Liver (tissue), 9 donors: ENCODE data around the gene LINC01488. TPM values are rescaled to one million over a fixed set of nuclear protein-coding genes. Genes with fewer than 3 reads are reported as not detected.

Experiments
- DNase-seq: peaks from one replicate; pipeline ENCODE4 v3.0.0-alpha.2; 2017; ENCODE audit warnings: low spot score
- H3K27ac ChIP-seq, 2 donors: one replicate each; pipeline ENCODE4 v1.7.0; 2013; ENCODE audit warnings: inconsistent platforms in 2 of 2, low read length in 2 of 2, control low read depth in 1 of 2, low read depth in 1 of 2, mild to moderate bottlenecking in 1 of 2
- H3K27me3 ChIP-seq, 4 donors: one replicate each; pipeline versions ENCODE4 v1.6.1 to v1.7.0; 2013; ENCODE audit warnings: low read length in 3 of 4, inconsistent platforms in 1 of 4, mild to moderate bottlenecking in 1 of 4, moderate library complexity in 1 of 4; ENCODE audit not compliant: control insufficient read depth in 4 of 4, insufficient read depth in 4 of 4
- H3K36me3 ChIP-seq, 4 donors: one replicate each; pipeline versions ENCODE4 v1.6.1 to v1.7.0; 2013; ENCODE audit warnings: low read length in 3 of 4, mild to moderate bottlenecking in 3 of 4, low read depth in 1 of 4, moderate library complexity in 1 of 4; ENCODE audit not compliant: control insufficient read depth in 4 of 4, insufficient read depth in 3 of 4
- H3K4me1 ChIP-seq, 4 donors: one replicate each; pipeline versions ENCODE4 v1.6.1 to v1.7.0; 2013; ENCODE audit warnings: low read length in 3 of 4, mild to moderate bottlenecking in 3 of 4, moderate library complexity in 1 of 4; ENCODE audit not compliant: control insufficient read depth in 4 of 4, insufficient read depth in 4 of 4
- H3K4me3 ChIP-seq, 3 donors: one replicate each; pipeline versions ENCODE4 v1.6.1 to v1.7.0; 2013; ENCODE audit warnings: low read length in 3 of 3, control low read depth in 1 of 3, low read depth in 1 of 3, mild to moderate bottlenecking in 1 of 3
- H3K9ac ChIP-seq, 2 donors: one replicate each; pipeline ENCODE4 v1.7.0; 2013; ENCODE audit warnings: low read length in 2 of 2, mild to moderate bottlenecking in 2 of 2, moderate library complexity in 2 of 2, control low read depth in 1 of 2, low read depth in 1 of 2
- H3K9me3 ChIP-seq, 4 donors: one replicate each; pipeline versions ENCODE4 v1.6.1 to v1.7.0; 2013; ENCODE audit warnings: low read length in 3 of 4; ENCODE audit not compliant: control insufficient read depth in 4 of 4
- ATF3 ChIP-seq: IDR thresholded peaks from 2 replicates; pipeline ENCODE4 v1.6.1; 2016; ENCODE audit warnings: antibody characterized with exemption
- FOXA1 ChIP-seq: IDR thresholded peaks from 2 replicates; pipeline ENCODE4 v1.6.1; 2016; ENCODE audit warnings: antibody characterized with exemption
- HNF4G ChIP-seq: IDR thresholded peaks from 2 replicates; pipeline ENCODE4 v1.6.1; 2016; ENCODE audit warnings: antibody characterized with exemption
- JUND ChIP-seq, 2 donors: IDR thresholded peaks; 2 replicates each; pipeline ENCODE4 v1.6.1; 2016; ENCODE audit warnings: antibody characterized with exemption in 2 of 2
- MAX ChIP-seq: IDR thresholded peaks from 2 replicates; pipeline ENCODE4 v1.6.1; 2016; ENCODE audit warnings: antibody characterized with exemption
- RAD21 ChIP-seq, 2 donors: IDR thresholded peaks; 2 replicates each; pipeline ENCODE4 v1.6.1; 2016; ENCODE audit warnings: antibody characterized with exemption in 2 of 2, mild to moderate bottlenecking in 2 of 2
- REST ChIP-seq: IDR thresholded peaks from 2 replicates; pipeline ENCODE4 v1.6.1; 2016; ENCODE audit warnings: antibody characterized with exemption, mild to moderate bottlenecking
- RXRA ChIP-seq, 2 donors: IDR thresholded peaks; 2 replicates each; pipeline ENCODE4 v1.6.1; 2017 to 2018; ENCODE audit warnings: antibody characterized with exemption in 2 of 2, mild to moderate bottlenecking in 1 of 2
- SP1 ChIP-seq: IDR thresholded peaks from 2 replicates; pipeline ENCODE4 v1.6.1; 2018; ENCODE audit warnings: antibody characterized with exemption, mild to moderate bottlenecking
- TAF1 ChIP-seq: conservative IDR thresholded peaks from 2 replicates; pipeline ENCODE4 v1.6.1; 2016; ENCODE audit warnings: antibody characterized with exemption, mild to moderate bottlenecking
- YY1 ChIP-seq: IDR thresholded peaks from 2 replicates; pipeline ENCODE4 v1.6.1; 2016; ENCODE audit warnings: antibody characterized with exemption, mild to moderate bottlenecking
- ZBTB33 ChIP-seq: IDR thresholded peaks from 2 replicates; pipeline ENCODE4 v1.6.1; 2016; ENCODE audit warnings: antibody characterized with exemption
- WGBS: extraction: QIAGEN DNeasy Blood & Tissue Kit; methylation state at CpG from one replicate; pipeline ENCODE4 v1.1.7; 2013; 5-methylcytosine and 5-hydroxymethylcytosine counted together
- polyA plus RNA-seq, 2 donors: library from polyadenylated mRNA; stranded (reverse) in 1 of 2; unstranded in 1 of 2; fragments of 200-250 nt in 1 of 2; fragments of >200 nt in 1 of 2; fragmentation: Nextera tagmentation in 1 of 2; extraction: Ambion mirVana in 1 of 2; gene quantifications; one replicate each; pipeline versions ENCODE4 v1.2.1 to v1.2.3, GENCODE V29; 2013 to 2015
- total RNA-seq, 2 donors: library from RNA; depleted of rRNA; stranded (reverse); fragments of >200 nt; gene quantifications; one replicate each; pipeline ENCODE4 v1.2.3, GENCODE V29; 2014
- TF ChIP-seq, protein P1 (sequence below): fragments of 150-350 bp; IDR thresholded peaks from 2 replicates; pipeline ENCODE4 v1.5.1; 2017; ENCODE audit warnings: improper control_type of control experiment, low read depth, low read length; ENCODE audit not compliant: missing input control
- donor health status: healthy.
- donor health status: healthy.
- donor health status: healthy.
- donor health status: healthy.
- donor health status: healthy.

Gene LINC01488
- total and polyA plus RNA-seq, 4 donors: 0.05 to 2.3 (median 0.60) TPM

DNA sequence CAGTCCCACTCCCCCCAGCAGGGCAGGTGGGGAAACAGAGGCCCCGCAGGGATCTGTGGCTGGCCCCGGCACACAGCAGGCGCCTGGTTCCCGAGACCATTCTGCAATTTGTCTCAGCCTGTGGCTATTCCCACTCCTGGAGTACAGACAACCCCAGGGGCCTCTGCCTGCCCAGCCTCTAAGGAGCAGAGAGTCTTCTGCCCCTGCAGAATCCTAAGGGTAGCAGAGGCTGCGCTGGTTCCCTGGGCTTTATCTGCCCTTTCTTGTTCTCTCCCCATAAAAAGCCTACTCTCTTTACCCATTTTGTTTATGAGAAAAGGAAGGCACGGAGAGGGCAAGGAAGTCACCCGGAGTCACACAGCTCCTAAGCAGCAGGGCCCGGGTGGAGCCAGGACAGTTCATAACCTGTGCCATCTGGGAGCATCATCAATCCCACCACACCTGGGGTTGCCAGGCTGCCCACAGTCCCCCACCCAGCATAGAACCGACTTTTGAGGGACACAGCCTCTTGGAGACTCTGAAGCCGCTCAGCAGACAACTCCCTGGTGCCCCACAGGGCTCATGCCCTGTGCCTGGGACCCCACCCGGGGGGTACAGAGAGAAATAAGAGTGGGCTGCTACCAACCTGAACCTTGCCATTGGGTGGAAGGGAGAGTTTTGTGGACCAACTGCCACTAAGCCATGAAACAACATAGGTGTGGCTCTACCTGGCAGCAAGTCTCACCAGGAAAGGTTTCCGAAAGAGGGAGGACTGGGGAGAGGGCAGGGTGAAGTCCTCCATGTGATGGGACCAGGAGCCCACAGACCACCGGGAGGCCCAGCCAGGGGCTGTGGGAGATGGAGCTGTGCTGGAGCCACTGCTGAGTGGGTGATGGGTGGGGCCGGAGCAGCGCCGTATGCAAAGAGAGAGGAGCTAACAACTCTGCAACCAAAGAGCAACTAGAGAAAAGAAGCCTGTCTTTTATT, 17.2 kb upstream of the LINC01488 start:
- Histone ChIP-seq H3K9me3 (peaks cover 0 to 6% (median 3%) of the 10 kb centered on the region in 4 donors), H3K27ac (no peak overlapping the region), H3K27me3 (no peaks in the 10 kb centered on the region), H3K4me3 (no peak overlapping the region), H3K9ac (no peak overlapping the region), H3K36me3 (no peaks in the 10 kb centered on the region), H3K4me1 (peaks cover 1 to 6% (median 3%) of the 10 kb centered on the region in 4 donors)
- WGBS: 82% methylated on average over 16 of the region's 16 CpGs
- DNase-seq: no peak
- TF ChIP-seq TAF1 (no peak), RAD21 (IDR thresholded peaks at IDR 0.05) (no peak), YY1 (no peak), JUND (IDR thresholded peaks at IDR 0.05) (no peak), MAX (no peak), FOXA1 (no peak), HNF4G (no peak), REST (no peak), ZBTB33 (no peak), SP1 (no peak), ATF3 (no peak), RXRA (IDR thresholded peaks at IDR 0.05) (no peak)
- TF ChIP-seq, protein P1, sequence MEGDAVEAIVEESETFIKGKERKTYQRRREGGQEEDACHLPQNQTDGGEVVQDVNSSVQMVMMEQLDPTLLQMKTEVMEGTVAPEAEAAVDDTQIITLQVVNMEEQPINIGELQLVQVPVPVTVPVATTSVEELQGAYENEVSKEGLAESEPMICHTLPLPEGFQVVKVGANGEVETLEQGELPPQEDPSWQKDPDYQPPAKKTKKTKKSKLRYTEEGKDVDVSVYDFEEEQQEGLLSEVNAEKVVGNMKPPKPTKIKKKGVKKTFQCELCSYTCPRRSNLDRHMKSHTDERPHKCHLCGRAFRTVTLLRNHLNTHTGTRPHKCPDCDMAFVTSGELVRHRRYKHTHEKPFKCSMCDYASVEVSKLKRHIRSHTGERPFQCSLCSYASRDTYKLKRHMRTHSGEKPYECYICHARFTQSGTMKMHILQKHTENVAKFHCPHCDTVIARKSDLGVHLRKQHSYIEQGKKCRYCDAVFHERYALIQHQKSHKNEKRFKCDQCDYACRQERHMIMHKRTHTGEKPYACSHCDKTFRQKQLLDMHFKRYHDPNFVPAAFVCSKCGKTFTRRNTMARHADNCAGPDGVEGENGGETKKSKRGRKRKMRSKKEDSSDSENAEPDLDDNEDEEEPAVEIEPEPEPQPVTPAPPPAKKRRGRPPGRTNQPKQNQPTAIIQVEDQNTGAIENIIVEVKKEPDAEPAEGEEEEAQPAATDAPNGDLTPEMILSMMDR: no peak
